Right renal cortex interstitium (tissue), 3 donors: Measurements from ENCODE around the gene C11orf97. TPM values are rescaled to one million over a fixed set of nuclear protein-coding genes. Genes with fewer than 3 reads are reported as not detected.
"Not testable (repeated sequence)": the region's sequence is repeated elsewhere in the genome, so short reads cannot be mapped to it uniquely, and the experiment has no call there.

Experiments
- DNase-seq, 3 donors: peaks; one replicate each; pipeline ENCODE4 v3.0.0-alpha.2; 2013; ENCODE audit warnings: low read depth in 3 of 3, low spot score in 2 of 3
- polyA plus RNA-seq, 3 donors: library from polyadenylated mRNA; unstranded; fragments of 120-200 nt; gene quantifications; one replicate each; pipeline ENCODE4 v1.2.1, GENCODE V29; 2013; ENCODE audit not compliant: insufficient read length in 3 of 3

Gene C11orf97
- polyA plus RNA-seq, 3 donors, result 0.25 to 0.39 (median 0.29) TPM

DNA sequence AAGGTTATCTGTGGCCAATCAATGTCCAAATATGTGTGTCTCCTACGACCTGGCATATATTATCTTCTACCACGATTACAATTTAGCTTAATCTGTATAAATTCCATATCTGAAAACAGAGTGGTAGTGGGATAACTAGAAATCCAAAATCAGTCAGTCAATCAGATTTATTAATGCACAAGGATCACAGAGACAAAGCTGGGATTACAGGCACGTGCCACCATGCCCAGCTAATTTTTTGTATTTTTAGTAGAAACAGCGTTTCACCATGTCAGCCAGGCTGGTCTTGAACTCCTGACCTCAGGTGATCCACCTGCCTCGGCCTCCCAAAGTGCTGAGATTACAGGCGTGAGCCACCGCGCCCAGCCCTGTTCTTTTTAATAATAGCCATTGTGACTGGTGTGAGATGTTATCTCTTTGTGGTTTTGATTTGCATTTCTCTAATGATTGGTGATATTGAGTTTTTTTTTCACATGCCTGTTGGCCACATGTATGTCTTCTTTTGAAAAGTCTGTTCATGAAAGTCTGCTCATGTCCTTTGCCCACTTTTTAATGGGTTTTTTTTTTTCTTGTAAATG, 43.6 kb downstream of the C11orf97 start:
- DNase-seq, result not testable (repeated sequence)

DNA sequence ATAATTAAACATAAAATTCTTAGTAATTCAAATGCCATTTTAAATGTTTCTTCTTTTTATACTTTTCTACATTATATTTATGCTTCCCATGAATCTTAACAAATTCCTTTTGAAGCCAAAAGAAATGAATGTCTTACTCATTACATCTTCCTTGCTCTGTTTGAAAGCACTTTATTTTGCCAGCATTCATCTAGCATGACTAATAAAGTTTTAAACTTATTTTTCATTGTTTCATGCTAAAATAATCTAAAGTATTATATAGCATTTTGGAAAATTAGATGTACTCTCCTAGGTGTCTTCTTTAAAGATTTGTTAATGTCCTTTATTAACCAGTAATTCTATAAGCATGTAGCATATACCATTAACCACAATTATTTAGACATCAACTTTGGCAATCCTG, 45.2 kb downstream of the C11orf97 start:
- no peak for DNase-seq

DNA sequence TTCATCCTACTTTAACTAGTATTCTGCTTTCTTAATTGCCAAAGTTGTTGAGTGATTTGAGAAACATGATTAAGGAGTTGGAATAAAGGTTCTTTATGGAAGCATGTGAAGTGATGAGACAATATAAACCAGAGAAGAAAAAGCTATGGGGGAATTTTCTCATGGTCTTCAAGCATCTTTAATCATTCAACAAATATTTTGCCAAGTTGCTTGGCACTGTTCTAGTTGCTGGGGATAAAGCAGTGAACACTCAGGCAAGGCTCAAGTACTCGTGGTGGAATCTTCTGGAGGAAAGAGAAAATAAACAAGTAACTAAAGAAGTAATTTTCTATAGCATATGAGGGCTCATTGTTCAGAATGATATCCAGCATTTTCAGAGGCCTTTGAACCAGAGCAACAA, 45.7 kb downstream of the C11orf97 start:
- DNase-seq, result no peak

DNA sequence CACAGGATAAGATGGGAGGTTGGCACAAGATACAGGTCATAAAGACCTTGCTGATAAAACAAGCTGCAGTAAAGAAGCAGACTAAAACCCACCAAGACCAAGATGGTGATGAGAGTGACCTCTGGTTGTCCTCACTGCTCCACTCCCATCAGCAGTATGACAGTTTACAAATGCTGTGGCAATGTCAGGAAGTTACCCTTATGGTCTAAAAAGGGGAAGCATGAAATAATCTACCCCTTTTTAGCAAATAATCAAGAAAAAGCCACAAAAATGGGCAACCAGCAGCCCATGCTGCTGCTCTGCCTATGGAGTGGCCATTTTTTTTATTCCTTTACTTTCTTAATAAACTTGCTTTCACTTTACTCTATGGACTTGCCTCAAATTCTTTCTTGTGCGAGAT, 46.2 kb downstream of the C11orf97 start:
- DNase-seq, result no peak

DNA sequence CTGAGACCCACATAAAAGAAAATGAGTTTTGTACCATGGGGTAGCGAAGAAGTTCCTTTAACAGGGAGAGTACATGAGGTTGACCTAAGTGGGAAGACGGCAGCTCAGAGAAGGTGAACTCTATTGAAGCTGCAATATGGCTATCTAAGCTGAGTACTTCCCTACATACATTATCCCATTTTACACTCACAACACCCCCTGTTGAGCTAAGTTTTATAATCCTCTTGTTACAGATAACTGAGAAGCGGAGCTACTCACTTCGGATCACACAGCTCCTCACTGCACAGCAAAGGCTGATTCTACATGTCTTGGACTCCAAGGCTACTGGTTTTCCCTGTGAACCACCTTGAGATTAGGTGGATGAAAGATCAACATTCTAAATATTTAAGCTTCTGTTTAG, 46.7 kb downstream of the C11orf97 start:
- DNase-seq, result no peak

DNA sequence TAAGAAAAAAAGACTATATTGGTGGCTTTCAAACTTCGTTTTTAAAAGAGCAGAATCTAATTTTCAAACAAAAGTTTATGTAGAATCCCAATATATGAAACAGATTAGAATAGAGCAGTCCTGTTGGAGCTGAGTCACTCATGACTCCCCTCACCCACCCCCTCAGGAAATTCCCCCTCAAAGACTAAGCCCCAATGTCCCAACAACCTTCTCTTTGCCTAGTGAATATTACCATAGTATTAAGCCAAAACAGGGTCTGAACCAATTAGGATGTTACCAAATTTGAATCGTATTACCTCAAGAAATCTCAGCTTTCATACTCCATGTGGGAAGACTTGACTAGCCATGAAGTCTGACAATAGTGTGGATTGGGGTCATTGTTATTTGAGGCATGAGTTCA, 47.1 kb downstream of the C11orf97 start:
- DNase-seq, result no peak

DNA sequence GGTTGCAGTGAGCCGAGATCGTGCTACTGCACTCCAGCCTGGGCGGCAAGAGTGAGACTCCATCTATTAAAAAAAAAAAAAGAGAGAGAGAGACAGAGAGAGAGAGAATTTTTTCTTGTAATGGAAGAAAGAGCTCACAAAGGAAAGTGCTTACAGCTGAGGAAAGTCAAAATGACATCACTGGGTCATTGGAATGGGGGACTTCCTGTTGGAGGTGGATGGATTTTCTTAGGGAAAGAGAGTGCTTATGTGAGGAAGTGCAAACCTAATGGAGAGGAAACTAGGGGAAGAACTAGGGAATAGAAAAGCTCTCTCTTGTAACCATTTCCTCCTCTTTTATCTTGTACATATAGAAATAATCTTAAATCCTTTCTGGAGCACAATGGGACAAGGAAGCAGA, 48.6 kb downstream of the C11orf97 start:
- DNase-seq, result no peak

DNA sequence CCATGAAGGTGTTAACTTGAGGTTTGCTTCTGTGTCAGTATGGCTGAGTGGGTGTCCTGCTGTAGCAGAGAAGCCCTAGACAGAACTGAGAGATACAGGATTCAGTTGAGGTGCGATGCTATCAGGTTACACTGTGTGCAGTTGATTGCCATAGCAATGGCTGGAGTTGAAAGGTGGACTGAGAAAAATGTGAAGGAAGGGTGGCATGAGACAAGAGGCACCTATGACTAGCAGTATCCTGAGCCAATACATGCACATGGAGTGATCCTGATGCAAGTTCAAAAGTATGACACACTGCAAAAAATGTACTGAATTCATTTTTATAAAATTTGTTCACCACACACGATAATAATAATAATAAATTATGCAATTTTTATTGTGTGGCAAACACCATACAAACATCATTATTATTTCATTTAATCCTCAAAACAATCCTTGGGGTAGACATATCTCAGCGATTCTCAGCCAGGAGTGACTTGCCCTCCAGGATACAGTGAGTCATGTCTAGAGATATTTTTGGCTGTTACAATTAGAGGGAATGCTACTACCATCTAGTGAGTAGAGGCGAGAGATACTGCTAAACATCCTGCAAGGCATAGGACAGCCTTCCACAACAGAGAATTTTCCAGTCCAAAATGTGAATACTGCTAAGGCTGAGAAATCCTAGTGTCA, 51.1 kb downstream of the C11orf97 start:
- no peak for DNase-seq

DNA sequence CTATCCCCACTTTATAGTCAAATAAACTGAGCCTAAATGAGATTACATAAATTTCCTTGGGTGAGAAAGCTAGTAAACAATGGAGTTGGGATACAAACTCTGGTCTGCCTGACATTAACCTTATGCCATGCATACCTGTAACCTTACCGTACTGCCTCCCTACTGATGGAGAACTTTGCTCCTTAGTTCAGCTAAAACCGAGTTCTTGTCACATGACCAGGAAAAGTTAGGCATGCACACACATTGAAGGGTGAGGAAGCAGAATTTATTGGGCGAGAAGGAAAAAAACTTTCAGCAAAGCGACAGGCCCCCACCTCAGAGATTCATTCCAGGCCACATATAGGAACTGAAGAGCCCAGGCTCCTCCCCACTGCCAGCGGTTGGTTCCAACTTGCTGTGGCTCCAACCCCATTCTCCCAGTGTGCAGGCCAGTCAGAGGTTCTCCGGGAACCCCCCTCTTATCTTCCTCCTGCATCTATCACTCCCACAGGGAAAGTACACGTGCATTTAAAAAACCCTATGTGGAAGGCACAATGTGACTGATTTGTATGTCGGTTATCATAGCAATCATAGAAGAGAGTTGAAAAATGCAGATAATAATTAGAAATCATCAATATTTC, 51.7 kb downstream of the C11orf97 start:
- no peak for DNase-seq

DNA sequence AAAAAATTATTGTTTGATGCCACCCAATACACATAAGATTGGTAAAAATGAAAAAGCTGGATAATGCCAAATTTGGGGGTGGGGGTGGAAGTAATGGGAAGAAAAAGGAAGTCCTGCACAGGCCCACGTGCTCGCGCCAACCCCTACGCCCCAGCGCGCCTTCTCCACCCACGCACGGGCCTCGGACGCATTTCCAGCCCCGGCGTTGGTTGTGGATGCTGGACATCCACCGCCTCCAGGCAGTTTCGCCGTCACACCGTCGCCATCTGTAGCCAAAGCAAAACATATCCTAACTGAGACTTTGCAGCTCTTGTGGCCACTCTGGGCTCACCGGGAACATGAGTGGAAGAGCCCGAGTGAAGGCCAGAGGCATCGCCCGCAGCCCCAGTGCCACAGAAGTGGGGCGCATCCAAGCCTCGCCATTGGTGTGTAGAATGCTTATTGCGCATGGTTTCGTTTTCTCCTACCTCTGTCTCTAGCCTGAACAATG, 55.0 kb downstream of the C11orf97 start, which contains the start of gene PIWIL4:
Gene PIWIL4 (plus strand): TSS at position 188 of the 490 bp plus-strand sequence. CDS start 151 bp downstream, at position 339.
- no peak for DNase-seq

DNA sequence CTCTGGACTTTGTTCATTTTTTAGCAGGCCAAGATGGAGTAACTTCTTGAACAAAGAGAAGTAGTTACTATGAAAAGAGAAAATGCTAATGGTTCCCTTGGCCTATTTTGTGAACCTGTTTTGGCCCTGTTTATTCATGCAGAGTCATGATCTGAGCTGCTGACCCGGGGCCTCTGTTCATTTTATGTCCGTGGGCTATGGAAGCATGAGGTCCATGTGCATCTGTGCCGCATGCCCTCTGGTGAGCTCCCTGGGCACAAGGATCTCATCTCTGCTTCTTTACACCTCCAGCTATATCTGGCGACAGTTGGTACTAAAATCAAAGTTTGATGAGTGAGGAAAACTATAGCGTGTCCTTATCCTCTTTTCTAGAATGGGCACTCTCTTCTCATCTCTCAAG, 55.9 kb downstream of the C11orf97 start:
- no peak for DNase-seq

DNA sequence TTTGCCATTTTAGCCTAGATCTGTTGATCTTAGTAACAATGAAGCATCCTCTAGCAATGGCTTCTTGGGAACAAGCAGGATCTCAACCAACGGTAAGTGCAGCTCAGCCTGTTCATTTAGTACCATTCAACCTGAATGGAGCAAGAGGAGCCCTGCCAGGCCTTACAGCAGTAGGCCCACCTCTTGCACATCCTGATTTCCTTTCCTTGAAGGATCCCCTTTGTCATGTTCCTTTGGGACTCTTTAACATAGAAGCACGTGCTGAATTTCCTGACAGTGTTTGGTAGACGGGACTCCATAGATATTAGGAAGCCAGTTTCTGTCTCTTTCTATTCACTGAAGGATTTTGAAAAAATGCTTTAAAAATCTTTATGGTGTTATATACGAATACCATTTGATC, 56.5 kb downstream of the C11orf97 start:
- DNase-seq, result no peak

DNA sequence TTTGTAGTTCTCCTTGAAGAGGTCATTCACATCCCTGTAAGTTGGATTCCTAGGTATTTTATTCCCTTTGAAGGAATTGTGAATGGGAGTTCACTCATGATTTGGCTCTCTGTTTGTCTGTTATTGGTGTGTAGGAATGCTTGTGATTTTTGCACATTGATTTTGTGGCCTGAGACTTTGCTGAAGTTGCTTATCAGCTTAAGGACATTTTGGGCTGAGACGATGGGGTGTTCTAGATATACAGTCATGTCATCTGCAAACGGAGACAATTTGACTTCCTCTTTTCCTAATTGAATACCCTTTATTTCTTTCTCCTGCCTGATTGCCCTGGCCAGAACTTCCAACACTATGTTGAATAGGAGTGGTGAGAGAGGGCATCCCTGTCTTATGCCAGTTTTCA, 60.7 kb downstream of the C11orf97 start:
- DNase-seq, result not testable (repeated sequence)

DNA sequence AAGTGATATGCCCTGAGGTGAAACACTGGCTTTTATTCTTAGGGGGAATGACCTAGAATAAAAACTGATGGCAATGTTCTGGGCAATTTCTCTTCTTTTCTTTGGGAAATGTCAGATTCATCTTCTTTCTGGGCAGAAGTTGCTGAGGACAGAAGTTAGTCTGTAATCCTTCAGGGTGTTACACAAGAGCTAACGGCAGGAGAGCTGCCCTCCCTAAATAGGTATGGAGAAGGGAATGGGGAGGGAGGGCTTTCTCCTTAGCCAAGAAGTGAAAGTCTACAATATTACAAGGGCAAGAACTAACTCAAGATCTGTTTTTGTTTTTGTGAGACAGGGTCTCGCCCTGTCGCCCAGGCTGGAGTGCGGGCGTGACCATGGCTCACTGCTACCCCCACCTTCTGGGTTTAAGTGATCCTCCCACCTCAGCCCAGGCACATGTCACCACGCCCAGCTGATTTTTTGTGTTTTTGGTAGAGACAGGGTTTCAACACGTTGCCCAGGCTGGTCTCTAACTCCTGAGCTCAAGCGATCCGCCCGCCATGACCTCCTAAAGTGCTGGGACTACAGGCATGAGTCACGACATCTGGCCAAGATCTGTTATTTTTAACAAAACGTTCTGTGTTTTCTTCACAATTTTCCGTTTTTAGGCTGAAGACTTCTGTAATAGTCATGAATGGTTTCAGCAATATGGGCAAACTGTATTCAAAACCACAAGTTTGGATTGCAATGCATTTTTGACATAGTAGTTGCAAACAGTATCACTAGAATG, 62.1 kb downstream of the C11orf97 start:
- no peak for DNase-seq

DNA sequence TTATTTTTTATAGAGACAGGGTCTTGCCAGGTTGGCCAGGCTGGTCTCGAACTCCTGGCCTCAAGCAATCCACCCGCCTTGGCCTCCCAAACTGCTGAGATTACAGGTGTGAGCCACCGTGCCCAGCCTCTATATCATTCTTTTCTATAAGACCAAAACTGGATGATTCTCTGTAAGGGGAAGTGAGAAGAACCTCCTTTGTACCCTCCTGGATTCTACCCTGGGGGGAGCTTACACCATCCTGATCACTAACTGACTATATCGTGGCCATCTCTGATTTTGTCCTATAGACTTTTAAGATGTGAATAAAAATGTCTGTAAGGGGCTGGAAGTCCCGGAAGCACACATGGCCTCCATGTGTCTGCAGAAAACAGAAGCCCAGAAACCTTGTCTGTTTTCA, 64.0 kb downstream of the C11orf97 start:
- no peak for DNase-seq

DNA sequence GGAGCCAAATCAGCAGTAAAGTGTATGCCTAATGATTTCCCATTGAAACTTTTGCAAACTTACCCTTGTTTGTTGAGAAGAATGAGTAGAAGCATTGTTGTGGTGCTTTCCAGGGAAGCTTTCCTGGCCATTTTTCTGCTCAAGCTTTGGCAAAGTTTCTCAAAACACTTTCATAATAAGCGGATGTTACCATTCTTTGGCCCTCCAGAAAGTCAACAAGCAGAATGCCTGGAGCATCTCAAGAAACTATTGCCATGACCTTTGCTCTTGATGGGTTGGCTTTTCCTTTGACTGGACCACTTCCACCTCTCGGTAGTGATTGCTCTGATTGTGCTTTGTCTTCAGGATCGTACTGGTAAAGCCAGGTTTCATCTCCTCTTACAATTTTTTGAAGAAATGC, 65.6 kb downstream of the C11orf97 start:
- DNase-seq, result no peak

Other genes with a start within 250 kb of the C11orf97 start
- not detected for gene IZUMO1R, start 207.9 kb upstream of the C11orf97 start, polyA plus RNA-seq
- gene GPR83, start 111.0 kb upstream of the C11orf97 start, polyA plus RNA-seq, result under 1 TPM; 0.61 to 0.79 (median 0.67) TPM
- gene MRE11, start 18.6 kb upstream of the C11orf97 start, polyA plus RNA-seq, result 10 to 100 TPM; 27.1 to 28.0 (median 27.8) TPM
- gene ANKRD49, start 18.5 kb upstream of the C11orf97 start, polyA plus RNA-seq, result 10 to 100 TPM; 27.5 to 35.6 (median 33.7) TPM
- gene FUT4, start 31.5 kb downstream of the C11orf97 start, polyA plus RNA-seq, result 1 to 10 TPM; 5.1 to 5.6 (median 5.3) TPM
- 1 to 10 TPM; 2.7 to 4.0 (median 3.7) TPM for gene PIWIL4, start 54.9 kb downstream of the C11orf97 start, polyA plus RNA-seq